Activated naive CD4-positive, alpha-beta T cell (primary cell): Measurements from ENCODE around the gene POU2F1.

Experiments
- DNase-seq, 4 experiments: peaks; one replicate each; lab custom pipeline; 2025; lab: John Stamatoyannopoulos, UW

The POU2F1 gene

DNA sequence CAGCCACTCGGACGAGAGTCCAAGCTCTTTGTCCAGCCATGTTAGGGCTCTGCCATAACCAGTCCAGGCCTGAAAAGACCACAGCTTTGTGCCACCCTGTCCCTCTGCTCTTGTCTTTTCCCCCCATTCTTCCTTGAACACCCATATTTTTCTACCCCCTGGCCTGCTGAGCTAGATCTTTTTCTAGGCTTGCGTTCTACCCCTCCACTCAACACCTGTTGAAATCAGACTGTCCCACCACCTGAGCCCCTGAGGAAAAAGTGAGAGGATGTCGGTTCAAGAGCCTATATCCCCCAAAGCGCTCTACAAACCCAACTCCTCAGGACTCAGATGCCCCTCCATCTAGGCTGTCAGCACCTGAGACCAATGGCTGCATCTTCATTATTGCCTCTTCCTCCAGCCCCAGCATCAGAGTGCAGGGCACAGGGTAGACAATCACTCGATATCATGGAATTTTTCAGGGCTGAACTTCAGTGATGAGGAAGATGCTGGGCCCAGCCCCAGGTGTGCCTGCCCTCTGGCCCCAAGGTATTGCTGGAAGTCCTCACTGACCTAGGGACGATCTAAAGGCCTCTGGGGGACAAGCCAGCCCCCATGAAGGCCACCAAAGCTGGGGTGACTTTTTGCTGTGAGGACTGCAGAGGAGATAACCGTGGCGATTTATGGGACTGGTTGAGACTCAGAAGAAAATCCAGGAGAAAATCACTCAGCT lies 222.3 kb downstream of the POU2F1 start:
- no peak for DNase-seq

DNA sequence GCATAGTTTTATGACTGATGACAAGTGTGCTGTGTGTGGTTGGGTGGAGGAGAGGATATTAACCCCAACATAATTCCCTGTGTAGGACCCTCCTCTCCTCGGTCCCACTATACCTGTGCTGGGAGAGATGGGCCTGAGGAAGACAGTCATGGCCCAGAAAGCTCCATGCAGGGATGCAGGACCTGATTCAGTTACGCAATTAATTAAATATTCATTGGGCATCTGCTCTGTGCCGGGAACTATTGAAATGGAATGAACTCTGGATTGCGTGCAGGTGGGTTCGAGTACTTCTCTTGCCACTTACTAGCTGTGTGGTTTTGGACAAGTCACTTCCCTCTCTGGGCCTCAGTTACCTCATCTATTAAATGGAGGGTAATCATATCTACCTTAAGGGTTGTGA lies 223.1 kb downstream of the POU2F1 start:
- no peak for DNase-seq

DNA sequence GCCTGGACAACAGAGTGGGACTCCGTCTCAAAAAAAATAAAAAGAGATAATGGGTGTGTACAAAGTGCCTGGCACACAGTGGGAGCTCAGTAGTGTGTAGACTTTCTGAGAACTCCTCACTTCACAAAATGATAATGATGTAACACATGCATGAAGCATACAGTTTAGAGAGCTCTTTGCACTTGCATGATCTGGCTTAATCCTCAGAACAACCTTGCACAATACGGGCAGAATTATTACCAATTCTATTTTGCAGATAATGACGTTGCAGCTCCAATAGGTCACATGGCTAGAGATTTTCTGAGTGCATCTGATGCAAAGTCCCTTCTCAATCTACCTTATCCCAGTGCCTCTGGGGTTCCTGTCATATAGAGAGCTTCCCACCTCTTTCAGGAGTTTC lies 226.3 kb downstream of the POU2F1 start:
- DNase-seq: no peak

DNA sequence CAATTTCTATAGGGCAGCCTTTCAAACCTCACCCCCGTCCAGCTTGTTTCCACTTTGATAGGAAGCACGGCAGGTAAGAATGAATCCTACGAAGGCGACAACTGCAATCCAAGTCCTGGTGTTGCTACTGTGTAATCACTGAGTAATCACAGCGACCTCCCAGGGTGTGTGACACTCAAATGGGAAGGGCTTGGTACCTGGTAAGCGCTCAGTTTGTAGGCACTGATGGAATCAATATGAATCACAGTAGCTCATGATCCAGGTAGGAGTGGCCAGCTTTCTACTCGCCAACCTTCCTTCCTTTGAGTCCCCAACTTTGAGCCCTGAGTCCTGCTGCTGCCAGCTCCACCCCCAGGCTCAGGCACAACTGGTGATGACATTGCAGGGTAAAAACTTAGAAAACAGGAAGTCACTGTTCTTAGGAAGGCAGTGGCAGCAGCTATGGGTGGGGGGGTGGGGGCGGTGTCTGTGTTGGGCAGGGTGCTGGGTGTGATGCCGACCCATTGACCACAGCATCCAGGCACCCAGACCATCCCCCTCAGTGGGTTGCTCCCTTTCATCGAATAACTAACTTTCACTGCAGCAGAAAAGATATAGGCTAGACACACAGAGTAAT lies 226.9 kb downstream of the POU2F1 start:
- peak in 2 of 4 experiments; percentile 51 to 57 for DNase-seq

DNA sequence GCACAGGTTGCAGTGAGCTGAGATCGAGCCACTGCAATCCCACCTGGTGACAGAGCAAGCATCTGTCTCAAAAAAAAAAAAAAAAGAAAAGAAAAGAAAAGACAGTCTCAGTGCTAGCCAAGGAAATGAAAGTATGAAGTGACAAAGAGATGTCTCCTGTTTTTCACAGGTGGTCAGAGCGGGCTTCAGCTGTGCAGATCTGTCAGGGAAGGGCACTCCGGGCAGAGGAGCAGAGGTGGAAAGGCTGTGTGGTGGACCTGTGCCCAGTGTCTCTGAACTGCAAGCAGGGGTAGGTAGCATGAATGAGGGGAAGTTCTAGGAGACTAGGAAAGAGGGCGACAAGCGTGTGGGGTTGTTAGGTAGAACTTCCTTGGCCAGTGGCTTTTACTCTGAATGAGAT lies 230.2 kb downstream of the POU2F1 start:
- DNase-seq: no peak

DNA sequence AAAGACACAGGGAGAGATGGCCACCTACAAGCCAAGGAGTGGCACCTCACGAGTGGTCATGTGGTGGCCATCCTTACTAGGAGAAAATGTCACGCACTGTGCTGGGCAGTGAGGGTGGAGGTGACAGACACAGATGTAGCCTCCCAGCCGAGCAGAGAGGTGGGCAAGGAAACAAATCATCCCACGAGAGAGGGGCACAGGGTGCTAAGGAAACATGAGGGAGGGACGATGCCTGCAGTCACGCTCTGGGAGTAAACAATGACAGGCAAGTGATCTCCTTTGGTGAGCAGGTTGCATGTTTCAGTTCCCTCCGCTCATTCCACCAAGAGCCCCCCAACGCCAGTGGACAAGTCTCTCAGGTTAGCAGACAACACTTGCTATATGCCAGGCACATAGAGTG lies 231.8 kb downstream of the POU2F1 start:
- DNase-seq: no peak

DNA sequence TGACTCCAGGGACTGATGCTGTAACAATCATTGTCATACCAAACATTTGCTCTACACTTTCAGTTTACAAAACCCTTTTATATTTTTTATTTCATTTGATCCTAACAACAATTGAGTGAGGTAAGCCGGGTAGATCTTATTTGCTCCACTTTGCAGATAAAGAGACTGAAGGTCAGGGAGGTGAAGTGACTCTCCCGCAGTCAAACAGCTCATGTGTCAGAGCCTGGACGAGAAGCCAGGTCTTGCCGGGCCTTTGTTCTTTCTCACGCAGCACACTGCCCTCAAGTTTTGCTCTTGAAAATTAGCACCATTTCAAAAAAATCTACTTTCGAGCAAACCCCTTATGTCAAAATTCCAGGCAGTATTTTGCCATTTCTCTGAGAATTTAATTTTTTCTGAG lies 232.4 kb downstream of the POU2F1 start:
- DNase-seq: no peak

DNA sequence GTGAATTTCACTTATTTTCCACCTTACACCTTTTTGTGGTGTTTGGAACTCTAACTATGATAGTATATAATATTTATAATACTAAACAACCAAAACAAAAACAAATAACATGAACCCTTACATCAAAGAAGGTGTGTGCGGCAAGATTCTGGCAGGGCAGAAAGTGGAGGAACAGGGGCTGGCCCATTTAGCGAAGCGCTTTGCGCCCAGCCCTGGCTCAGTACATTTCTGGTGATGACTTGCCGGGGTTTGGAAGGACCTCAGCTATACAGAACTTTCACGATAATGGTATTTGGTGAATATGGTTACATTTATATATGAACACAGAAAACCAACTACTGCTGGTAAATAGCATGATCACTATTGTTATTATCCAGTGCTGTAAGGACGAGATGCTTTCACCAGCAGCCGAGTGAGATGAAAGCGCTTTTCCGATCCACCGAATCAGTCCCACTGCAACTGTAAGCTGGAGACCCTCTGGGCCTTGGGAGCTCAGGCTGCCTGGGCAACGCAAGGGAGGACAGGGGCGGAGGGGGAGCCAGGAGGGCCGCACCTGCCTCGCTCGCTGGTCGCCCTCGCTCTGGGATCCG lies 233.7 kb downstream of the POU2F1 start:
- DNase-seq: no peak

DNA sequence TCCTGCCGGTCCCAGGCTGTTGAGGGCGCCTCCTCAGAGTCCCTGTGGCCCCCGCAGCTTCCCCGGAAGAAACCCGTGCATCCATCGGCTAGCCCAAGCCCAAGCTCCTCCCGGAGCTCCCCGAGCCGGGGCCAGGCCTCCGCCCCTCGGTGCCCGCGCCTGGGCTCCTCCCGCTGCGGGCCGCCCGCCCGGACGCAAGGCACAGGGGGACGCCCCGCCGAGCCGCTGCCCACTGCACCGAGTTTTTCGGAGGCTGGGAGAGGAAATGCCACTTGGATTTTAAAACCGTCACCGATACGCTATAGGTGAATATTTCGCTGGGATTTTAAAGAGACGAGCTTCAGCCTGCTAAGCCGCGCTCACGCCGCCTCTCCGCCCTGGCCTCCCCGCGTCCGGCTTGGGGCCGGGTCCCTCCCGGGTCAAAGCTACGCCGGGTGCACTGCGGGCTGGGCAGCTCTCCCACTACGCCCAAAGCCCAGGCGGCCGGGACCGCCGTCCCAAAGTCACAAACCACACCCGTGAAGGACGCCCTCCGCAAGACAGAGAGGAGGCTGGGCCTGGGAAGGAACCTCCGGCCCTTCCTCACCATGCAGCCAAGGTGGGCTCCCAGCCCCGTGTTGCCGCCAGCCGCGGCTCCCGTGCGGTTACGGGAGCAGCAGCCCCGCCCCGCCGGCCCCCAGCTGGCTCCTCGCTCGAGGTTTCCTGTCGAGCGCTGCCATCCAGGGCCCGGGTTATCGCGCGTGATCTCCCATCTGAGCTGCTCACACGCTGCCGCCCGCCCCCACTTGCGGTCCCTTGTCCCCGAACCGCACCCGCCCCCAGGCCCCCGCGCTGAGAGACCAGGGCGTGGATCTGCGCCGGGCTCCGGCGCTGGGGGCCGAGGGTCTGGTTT lies 234.5 kb downstream of the POU2F1 start:
- peak; percentile 28 to 77 (median 60) for DNase-seq

DNA sequence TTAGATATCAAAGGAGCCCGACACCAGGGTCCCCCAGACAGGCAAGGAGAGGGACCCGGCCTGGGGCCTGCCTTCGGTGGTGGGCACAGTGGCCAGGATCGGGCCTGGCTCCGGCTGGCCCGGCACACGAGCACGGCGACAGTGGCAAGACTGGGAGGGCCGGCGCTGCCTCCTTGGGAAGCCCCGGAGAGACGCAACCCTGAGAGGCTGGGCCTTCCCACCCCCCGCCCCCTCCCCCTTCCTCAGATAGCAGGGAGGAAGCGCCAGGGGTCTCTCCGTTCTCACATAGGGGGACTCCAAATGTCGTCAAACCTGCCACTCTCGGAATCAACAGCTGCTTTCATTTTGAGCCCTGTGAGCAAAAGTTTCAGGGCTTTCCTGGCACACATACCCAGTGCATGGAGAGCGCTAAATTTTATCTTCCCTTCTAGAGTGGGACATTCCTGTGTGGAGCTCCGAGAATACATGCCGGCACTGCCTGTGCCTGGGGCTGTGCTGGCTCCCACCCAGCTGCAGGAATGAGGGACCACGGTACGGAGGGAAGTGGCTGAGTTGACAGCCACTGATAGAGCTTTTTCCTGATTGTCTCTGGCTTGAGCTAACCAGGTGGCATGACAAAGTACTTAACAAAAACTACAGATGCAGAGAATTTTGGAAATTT lies 235.2 kb downstream of the POU2F1 start:
- DNase-seq: peak in 1 of 4 experiments; percentile 51

DNA sequence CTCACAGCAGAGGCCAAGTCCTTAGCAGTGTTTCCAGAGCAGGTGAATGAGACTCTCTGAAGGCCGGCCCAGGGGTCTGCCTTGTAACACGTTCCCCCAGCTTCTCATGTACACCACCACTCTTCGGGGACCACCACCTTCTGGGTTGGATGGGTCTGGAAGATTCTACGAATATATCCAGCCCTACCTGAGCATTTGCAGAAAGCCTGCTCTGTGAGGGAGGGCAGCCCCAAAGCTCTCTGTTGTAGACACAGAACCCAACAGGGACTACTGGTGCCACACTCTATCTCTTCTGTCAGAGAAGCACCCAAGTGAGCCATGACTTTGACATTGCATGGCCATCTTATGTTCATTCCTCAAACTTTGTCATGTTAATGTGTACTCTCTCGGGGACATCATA lies 235.8 kb downstream of the POU2F1 start:
- no peak for DNase-seq

DNA sequence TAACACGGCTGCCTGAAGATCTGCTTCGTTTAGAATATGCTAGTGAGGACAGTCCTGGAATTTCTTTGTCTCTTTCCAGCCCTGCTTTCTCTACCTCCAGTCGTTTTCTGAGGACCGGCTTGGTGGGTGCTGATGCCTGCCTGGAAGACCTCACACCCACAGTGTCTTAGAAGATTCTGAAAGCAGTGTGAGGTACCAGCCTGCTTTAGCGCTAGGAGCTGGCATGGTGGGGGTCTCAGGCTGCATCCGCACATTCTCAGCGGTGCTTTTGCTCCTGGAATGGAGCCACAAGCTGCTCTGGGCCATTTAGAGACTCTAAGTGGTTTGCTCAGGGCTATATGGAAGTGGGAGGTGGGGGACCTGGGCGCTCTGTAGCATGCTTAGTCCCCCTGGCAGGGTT lies 236.2 kb downstream of the POU2F1 start:
- no peak for DNase-seq

DNA sequence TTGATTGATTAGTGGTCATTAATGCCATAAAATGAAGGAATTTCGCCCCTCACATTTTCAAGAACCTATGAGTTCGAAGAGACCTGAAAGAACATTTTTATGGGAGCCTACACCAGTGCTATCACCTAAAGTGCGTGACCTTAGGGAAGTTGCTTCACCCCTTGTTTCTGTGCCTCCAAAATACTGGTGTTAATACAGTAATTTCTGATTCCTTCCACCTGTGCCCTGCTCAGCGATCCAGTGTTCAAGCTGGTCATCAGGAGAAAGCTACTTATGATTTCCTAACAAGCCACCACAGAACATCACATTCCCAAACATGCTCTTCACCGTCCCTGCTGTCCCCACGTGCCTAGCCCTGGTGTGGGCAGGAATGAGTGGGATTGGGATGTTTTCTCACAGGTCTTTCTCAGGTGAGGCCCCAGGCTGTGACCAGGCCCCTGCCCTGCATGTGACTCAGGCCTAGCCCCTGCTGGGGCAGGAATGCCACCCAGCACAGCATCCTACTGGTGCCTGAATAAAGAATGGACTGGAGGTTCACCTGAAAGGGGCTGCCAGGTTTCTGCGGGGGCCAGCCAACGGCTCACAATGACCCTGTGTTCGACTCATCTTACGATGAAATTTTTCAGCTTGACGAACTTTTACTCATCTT lies 237.4 kb downstream of the POU2F1 start:
- DNase-seq: no peak

DNA sequence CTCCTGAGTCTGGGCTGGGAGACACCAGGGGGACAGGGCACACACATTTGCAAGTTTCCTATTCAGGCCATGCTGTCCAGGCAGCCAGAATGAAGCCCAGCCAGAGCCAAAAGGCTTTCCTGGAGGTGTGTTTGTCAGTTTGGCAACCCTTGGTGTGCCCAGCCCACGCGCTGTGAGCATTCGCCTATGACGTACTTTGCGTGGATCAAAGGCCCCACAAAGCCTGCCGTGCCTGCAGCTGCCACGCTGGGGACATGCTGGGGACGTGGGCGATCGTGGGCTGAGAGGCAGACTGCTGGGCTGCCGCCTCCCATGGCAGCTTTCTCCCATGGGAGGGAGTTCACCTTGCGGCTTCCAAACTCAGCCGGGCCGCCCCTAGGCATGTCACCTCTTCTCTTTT lies 240.2 kb downstream of the POU2F1 start:
- DNase-seq: peak in 3 of 4 experiments; percentile 40 to 51 (median 42)

DNA sequence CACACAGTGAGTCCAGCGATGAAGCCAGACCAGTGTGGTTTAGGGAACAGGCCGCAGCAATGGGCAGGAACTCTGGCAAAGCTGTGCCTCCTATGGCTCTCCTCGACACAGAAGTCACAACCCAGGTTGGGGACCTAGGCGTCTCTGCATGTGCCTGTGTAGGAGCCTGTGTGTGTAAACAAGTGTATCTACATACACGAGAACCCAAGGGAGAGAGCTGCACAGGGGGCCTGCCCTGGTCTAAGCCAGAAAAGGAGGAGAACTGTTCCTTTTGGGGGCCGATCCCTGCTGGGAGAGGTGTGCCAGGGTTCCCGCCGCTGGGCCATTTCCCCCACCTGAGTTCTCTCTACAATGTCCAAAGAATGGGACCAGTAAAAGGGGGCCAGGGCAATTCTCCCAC lies 241.7 kb downstream of the POU2F1 start:
- DNase-seq: no peak

DNA sequence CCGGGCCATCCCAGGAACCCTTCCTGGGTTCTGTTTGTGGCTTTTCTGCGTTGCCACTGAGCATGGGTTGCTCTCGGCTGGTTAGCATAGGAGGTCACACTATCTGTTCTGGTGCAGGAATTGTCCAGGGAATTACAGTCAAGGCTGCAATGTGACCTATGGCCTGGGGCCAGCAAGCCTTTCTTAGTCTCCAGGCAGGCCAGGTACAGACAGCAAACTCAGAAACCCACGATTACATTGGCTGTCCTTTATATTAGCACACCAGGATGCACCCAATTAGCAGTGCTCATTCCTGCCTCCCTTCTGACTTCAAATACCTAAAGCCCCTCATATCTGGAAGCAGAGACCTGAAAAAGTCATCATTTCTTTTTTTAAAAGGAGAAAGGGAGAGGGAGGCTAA lies 242.4 kb downstream of the POU2F1 start:
- DNase-seq: no peak

DNA sequence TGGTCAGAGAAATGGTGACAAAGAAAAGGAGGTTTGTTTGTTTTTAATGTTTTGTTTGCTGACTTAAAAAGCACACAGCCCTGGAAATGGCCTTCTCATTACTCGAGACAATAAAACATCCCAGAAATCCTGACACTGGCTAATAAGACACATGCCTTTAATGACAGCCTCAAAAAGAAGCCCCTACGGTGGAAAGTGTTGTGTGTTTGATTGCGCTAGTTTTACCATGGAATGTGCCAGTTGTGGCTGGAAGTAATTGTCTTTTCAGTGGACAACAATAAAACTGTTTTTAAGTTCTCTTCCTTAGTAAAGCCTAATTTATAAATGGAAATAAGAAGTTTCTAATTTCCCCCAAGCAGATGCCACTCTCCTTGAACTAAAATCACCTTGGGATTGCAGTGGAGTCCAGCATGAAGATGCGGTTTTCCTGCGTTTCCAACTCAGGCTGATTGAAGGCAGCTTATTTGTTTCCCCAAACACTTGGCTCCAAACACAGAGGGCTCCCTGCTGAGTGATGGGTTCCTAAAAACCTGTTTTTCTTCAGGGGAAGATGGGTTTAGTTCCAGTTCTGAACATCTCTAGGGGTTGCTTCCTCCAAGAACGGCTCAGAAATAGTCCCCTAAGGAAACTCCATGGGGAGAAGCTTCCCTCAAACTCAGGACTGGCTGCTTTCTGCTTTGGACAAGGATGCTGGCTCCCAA lies 243.3 kb downstream of the POU2F1 start:
- no peak for DNase-seq

DNA sequence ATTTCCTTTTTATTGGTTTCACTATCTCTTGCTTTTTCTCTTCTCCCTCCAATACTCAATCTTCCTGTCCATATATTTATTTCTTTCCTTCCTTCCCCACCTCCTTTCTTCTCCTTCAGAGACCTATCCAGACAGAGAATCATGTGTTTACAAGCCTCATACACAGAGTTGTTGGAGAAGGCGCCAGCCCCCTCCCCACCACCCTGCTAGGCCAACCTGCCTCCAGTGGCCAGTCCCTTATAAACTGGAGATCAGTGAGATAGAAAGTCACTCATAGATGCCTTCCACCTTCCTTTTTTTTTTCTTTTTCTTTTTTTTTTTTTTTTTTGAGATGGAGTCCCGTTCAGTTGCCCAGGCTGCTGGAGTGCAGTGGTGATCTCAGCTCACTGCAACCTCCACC lies 244.3 kb downstream of the POU2F1 start:
- no peak for DNase-seq

DNA sequence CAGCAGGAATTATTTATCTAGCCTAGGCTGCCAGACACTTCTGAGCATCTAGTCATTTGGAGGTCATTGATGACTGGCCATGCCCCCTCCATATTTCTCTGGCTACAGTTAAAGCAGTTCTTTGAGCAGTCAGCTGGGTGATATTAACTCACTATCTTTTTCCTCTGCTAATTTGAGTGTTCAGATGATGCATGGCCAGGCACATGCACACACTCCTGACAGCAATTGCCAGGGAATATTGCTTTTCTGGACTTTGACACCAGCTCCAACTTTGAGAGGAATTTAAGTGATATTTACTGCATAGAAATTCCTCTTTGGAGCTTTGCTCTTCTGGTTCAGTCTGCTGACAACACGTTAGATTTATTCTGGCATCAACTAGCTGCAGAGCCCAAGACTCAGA lies 245.1 kb downstream of the POU2F1 start:
- no peak for DNase-seq

DNA sequence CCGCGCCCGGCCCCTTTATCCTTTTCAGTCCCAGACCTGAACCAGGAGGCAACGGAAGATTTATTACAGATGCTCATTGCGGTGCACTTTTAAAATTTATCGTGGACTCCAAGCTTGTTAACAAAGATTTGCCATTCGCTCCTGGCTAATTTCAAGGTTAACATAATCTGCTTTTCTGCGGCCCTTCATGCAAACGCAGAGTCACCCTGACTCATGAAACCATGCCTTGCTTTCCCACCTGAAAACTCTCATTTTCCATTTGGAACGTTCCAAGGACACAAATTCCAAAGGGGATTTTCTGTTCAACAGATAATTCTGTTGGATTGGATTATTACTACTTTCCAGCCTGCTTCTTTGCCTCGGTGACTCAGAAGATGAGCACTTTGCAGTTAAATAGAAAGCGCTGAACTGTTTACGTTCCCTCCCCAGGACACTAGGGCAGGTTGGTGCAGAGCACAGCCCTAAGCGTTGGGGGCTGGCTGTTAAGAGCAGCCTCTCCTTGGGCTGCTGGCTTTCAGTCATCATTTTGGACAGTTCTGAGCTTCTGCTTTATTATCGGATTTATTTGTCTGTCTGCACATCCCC lies 246.5 kb downstream of the POU2F1 start:
- peak in 1 of 4 experiments; percentile 17 for DNase-seq
